GM10248 (cell line): ENCODE data around the gene CDHR2.

ENCODE experiments used
- CTCF ChIA-PET: fragments of 300-600 bp; sonication (Branson Sonifier 250); formaldehyde crosslinking; extraction: SDS; loops from one replicate; lab custom pipeline; 2021; ENCODE audit warnings: antibody characterized with exemption; lab: Yijun Ruan, JAX
- POLR2A ChIA-PET: fragments of 350-650 bp; sonication (Branson Sonifier 250); formaldehyde crosslinking; extraction: SDS; loops from one replicate; lab custom pipeline; 2020; ENCODE audit warnings: antibody characterized with exemption; lab: Yijun Ruan, JAX
- DNase-seq: peaks from one replicate; pipeline ENCODE4 v3.0.0; 2012; ENCODE audit errors: extremely low spot score
- CTCF ChIP-seq: IDR thresholded peaks from 2 replicates; pipeline ENCODE4 v1.5.1; 2012; ENCODE audit warnings: mild to moderate bottlenecking, low read depth; ENCODE audit errors: extremely low read depth, missing control alignments, control extremely low read depth

The CDHR2 gene

GRCh38 chr5:176625512-176625911 lies 76.4 kb downstream of the CDHR2 start:
- CTCF ChIA-PET, result interaction anchor here (1.2 kb wide), 1 partner anchor 17 kb away, joined by 3 read pairs; no protein-coding TSS in a partner anchor
- TF ChIP-seq CTCF, result no peak
- DNase-seq, result no peak
- POLR2A ChIA-PET, result no interaction called here

- no peak for TF ChIP-seq CTCF
- POLR2A ChIA-PET, result no interaction called here
- no peak for DNase-seq
- CTCF ChIA-PET, result no interaction called here
These were observed 77.1 kb downstream of the CDHR2 start for GRCh38 chr5:176625966-176626875.

- CTCF ChIA-PET, result no interaction called here
- no peak for DNase-seq
- no peak for TF ChIP-seq CTCF
- POLR2A ChIA-PET, result no interaction called here
These were observed 77.7 kb downstream of the CDHR2 start for GRCh38 chr5:176626876-176627236.

GRCh38 chr5:176627582-176627981 lies 78.4 kb downstream of the CDHR2 start:
- DNase-seq, result no peak
- ChIA-PET CTCF (no interaction called here), POLR2A (no interaction called here)
- no peak for TF ChIP-seq CTCF

GRCh38 chr5:176628406-176629228 lies 79.5 kb downstream of the CDHR2 start:
- POLR2A ChIA-PET, result no interaction called here
- CTCF ChIA-PET, result no interaction called here

More at GRCh38 chr5:176628406-176629228, 79.5 kb downstream of the CDHR2 start:
- DNase-seq, result no peak
- TF ChIP-seq CTCF, result no peak
